NB4 (cell line): ENCODE data around the gene NPAS3.

ENCODE experiments used
- DNase-seq: peaks from one replicate; pipeline ENCODE4 v3.0.0; 2010; ENCODE audit warnings: low read depth
- H3K4me3 ChIP-seq: one replicate; pipeline ENCODE4 v1.5.1; 2011; ENCODE audit warnings: mild to moderate bottlenecking, low read depth, low read length, moderate library complexity
- MYC ChIP-seq: IDR thresholded peaks from 2 replicates; pipeline ENCODE4 v1.6.1; 2011; ENCODE audit warnings: low read depth, low read length
- POLR2A ChIP-seq: IDR thresholded peaks from 2 replicates; pipeline ENCODE4 v1.6.1; 2011; ENCODE audit warnings: mild to moderate bottlenecking; ENCODE audit not compliant: insufficient read length; ENCODE audit errors: extremely low read depth
- TF ChIP-seq, protein P1 (sequence below): IDR thresholded peaks from one replicate; pipeline ENCODE4 v1.5.1; 2012; ENCODE audit warnings: low read depth, low read length
- TF ChIP-seq, protein P2 (sequence below): IDR thresholded peaks from 2 replicates; pipeline ENCODE4 v1.6.1; 2011; ENCODE audit warnings: low read depth, low read length

The NPAS3 gene

GRCh38 chr14:32947081-32947480 is 8.4 kb downstream of the NPAS3 start:
- DNase-seq, result no peak
- TF ChIP-seq MYC (no peak), POLR2A (no peak)
- TF ChIP-seq, protein P1, sequence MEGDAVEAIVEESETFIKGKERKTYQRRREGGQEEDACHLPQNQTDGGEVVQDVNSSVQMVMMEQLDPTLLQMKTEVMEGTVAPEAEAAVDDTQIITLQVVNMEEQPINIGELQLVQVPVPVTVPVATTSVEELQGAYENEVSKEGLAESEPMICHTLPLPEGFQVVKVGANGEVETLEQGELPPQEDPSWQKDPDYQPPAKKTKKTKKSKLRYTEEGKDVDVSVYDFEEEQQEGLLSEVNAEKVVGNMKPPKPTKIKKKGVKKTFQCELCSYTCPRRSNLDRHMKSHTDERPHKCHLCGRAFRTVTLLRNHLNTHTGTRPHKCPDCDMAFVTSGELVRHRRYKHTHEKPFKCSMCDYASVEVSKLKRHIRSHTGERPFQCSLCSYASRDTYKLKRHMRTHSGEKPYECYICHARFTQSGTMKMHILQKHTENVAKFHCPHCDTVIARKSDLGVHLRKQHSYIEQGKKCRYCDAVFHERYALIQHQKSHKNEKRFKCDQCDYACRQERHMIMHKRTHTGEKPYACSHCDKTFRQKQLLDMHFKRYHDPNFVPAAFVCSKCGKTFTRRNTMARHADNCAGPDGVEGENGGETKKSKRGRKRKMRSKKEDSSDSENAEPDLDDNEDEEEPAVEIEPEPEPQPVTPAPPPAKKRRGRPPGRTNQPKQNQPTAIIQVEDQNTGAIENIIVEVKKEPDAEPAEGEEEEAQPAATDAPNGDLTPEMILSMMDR, result no peak
- TF ChIP-seq, protein P2, sequence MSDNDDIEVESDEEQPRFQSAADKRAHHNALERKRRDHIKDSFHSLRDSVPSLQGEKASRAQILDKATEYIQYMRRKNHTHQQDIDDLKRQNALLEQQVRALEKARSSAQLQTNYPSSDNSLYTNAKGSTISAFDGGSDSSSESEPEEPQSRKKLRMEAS, result no peak
- H3K4me3 ChIP-seq, result no peak overlapping the region

GRCh38 chr14:32947792-32948191 is 9.1 kb downstream of the NPAS3 start:
- TF ChIP-seq MYC (no peak), POLR2A (no peak)
- TF ChIP-seq, protein P1, result no peak
- TF ChIP-seq, protein P2, result no peak

GRCh38 chr14:32950584-32950983 is 11.9 kb downstream of the NPAS3 start:
- H3K4me3 ChIP-seq, result no peak overlapping the region
- TF ChIP-seq MYC (no peak), POLR2A (no peak)
- TF ChIP-seq, protein P2, result no peak
- TF ChIP-seq, protein P1, result no peak
- DNase-seq, result no peak

More at GRCh38 chr14:32947792-32948191, 9.1 kb downstream of the NPAS3 start:
- no peak overlapping the region for H3K4me3 ChIP-seq
- DNase-seq, result no peak

DNA sequence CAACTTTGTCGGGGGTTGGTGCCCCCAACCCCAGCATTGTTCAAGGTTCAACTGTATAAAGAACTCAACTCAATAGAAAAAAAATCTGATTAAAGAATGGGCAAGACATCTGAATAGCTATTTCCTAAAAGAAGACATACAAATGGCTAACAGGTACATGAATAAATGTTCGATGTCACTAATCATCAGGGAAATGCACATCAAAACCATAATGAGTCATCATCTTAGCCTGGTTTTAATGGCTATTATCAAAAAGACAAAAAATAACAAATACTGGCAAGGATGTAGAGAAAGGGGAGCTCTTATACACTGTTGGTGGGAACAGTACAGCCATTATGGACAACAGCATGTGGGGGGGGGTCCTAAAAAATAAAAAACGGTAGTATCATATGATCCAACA is 28.7 kb downstream of the NPAS3 start:
- H3K4me3 ChIP-seq, result no peak overlapping the region
- TF ChIP-seq MYC (no peak), POLR2A (no peak)
- TF ChIP-seq, protein P1, result no peak
- TF ChIP-seq, protein P2, result no peak
- DNase-seq, result no peak

GRCh38 chr14:32968972-32969544 is 30.4 kb downstream of the NPAS3 start:
- TF ChIP-seq, protein P1, result no peak
- TF ChIP-seq MYC (no peak), POLR2A (no peak)
- TF ChIP-seq, protein P2, result no peak
- DNase-seq, result no peak
- no peak overlapping the region for H3K4me3 ChIP-seq

GRCh38 chr14:32977913-32978312 is 39.2 kb downstream of the NPAS3 start:
- TF ChIP-seq, protein P1, result no peak
- TF ChIP-seq, protein P2, result no peak
- no peak for TF ChIP-seq POLR2A
- no peak for TF ChIP-seq MYC
- peak; percentile 14 for DNase-seq
- H3K4me3 ChIP-seq, result no peak overlapping the region
